ENCODE data around the gene ETS2. TPM values are rescaled to one million over a fixed set of nuclear protein-coding genes. Genes with fewer than 3 reads are reported as not detected.

The ETS2 gene
- total RNA-seq, 1 experiment from 2014 or later, result 20.4 TPM

DNA sequence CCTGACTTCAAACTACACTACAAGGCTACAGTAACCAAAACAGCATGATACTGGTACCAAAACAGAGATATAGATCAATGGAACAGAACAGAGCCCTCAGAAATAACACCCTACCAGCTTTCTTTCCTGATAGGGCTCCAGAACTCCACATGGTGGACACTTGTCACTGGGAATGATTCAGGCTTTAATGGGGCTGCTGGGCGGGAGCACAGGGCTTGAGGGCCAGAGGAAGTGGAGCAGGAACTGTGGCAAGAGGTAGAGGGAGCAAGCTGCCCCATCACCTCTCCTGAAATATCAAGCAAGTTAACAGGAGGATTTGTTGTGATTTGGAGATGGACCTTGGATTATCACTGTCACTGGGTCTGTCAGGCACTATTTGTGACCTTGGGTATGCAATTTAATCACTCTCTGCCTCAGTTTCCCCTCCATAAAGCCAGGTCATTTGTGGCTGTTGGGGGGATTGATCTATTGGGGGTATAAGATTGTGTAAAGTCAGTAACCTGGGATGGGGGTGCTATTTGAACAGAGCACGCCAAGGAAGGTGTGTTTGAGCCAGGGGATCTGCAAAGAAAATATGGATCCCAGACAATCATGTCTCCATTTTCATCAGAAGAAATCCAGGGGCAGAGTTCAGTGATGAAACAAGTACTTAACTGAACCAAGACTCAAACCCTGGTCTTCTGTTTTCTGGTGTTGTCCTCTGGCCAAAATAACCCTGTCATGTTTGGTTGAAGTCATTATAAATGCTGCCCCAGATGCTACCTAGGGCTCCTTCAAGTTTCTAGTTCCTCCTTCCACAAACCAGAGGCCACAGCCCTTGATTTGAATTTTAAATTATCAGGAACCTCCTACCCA is 25.2 kb downstream of the ETS2 start:
- ChIA-PET POLR2A (no interaction called here), CTCF (no interaction called here)
- Mint-ChIP-seq H3K36me3 (ENCODE audit: insufficient read depth, unreplicated experiment) (peaks cover 8% of the 10 kb centered on the region), H3K27ac (ENCODE audit: unreplicated experiment) (peak overlapping the region; percentile 80), H3K27me3 (ENCODE audit: insufficient read depth, unreplicated experiment) (no peaks in the 10 kb centered on the region), H3K9me3 (ENCODE audit: unreplicated experiment) (no peaks in the 10 kb centered on the region), H3K4me1 (ENCODE audit: low read depth, unreplicated experiment) (peaks cover 12% of the 10 kb centered on the region), H3K4me3 (ENCODE audit: unreplicated experiment) (no peak overlapping the region)
- Histone ChIP-seq H3K9me3 (no peaks in the 10 kb centered on the region), H3K27me3 (replicated peaks; ENCODE audit: control insufficient read depth, insufficient read depth, low read length) (no peaks in the 10 kb centered on the region), H3K4me3 (ENCODE audit: low read depth, low read length) (no peak overlapping the region), H3K36me3 (ENCODE audit: control insufficient read depth, insufficient read depth, low read length) (no peaks in the 10 kb centered on the region), H3K4me1 (peaks cover 11% of the 10 kb centered on the region; the same call in 1 of the 2 replicates)
- BruUV-seq (replicated peaks), result no TSS peak
- TF ChIP-seq, protein P1, sequence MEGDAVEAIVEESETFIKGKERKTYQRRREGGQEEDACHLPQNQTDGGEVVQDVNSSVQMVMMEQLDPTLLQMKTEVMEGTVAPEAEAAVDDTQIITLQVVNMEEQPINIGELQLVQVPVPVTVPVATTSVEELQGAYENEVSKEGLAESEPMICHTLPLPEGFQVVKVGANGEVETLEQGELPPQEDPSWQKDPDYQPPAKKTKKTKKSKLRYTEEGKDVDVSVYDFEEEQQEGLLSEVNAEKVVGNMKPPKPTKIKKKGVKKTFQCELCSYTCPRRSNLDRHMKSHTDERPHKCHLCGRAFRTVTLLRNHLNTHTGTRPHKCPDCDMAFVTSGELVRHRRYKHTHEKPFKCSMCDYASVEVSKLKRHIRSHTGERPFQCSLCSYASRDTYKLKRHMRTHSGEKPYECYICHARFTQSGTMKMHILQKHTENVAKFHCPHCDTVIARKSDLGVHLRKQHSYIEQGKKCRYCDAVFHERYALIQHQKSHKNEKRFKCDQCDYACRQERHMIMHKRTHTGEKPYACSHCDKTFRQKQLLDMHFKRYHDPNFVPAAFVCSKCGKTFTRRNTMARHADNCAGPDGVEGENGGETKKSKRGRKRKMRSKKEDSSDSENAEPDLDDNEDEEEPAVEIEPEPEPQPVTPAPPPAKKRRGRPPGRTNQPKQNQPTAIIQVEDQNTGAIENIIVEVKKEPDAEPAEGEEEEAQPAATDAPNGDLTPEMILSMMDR (IDR thresholded peaks at IDR 0.05; ENCODE audit: insufficient read depth in 1 of 2, low read depth in 1 of 2, low read length in 1 of 2, severe bottlenecking in 1 of 2, unreplicated experiment in 1 of 2), result no peak
- intact Hi-C loops (cut with micrococcal nuclease; ENCODE audit: unreplicated experiment), result no loop called here
- DNase-seq, result no peak

DNA sequence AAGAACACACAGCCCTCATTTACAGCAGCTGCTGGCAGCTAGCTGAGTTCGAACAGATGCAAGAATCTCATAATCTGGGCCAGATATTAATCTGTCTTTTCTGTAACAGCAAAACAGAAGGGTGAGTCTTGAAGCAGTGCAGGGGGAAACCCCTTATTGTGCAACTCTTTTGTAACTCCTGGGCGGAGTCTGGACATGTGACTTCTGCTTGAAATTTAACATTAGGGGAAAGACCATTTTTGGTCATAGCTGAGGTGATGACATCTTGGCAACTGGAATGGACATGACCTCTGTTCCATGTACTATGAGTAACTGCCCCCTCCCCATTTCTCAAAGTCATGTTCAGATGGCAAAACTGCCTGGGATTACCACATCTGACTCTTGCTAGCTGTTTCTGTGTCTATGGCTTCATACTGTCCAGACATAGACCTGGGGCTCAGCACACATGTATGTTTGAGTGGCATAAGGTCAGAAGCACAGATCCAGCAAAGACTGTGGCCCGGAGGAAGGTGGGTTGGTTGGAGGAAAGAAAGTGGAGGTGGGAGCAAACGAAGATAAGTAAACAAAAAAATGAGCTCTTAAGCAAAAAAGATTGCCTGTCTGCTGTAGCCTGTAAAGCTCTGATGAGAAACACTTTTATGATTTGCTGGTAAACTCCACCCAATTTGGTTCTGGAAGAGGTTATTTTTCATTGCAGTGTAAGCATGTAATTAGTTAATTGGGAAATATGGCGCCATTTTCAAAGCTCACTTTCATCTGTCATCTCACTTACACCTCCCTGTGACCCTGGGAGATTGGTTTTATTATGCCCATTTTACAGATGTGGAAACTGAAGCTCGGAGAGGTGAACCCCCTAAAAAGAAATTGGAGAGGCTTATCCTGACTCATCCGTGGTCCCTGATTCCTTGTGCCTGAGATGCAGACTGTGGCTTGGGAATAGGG is 26.1 kb downstream of the ETS2 start:
- no peaks in the 10 kb centered on the region for H3K27me3 ChIP-seq (replicated peaks; ENCODE audit: control insufficient read depth, insufficient read depth, low read length)
- BruUV-seq (replicated peaks), result no TSS peak
- DNase-seq, result peak; percentile 63 to 66
- Mint-ChIP-seq H3K4me3 (ENCODE audit: unreplicated experiment) (peak overlapping the region; percentile 18), H3K27me3 (ENCODE audit: insufficient read depth, unreplicated experiment) (no peaks in the 10 kb centered on the region), H3K36me3 (ENCODE audit: insufficient read depth, unreplicated experiment) (peaks cover 8% of the 10 kb centered on the region), H3K27ac (ENCODE audit: unreplicated experiment) (peak overlapping the region; percentile 80), H3K9me3 (ENCODE audit: unreplicated experiment) (no peaks in the 10 kb centered on the region), H3K4me1 (ENCODE audit: low read depth, unreplicated experiment) (peaks cover 12% of the 10 kb centered on the region)
- peaks cover 11% of the 10 kb centered on the region; the same call in 1 of the 2 replicates for H3K4me1 ChIP-seq
- ChIA-PET POLR2A (no interaction called here), CTCF (no interaction called here)
- no peaks in the 10 kb centered on the region for H3K36me3 ChIP-seq (ENCODE audit: control insufficient read depth, insufficient read depth, low read length)
- no peaks in the 10 kb centered on the region for H3K9me3 ChIP-seq
- H3K4me3 ChIP-seq (ENCODE audit: low read depth, low read length), result no peak overlapping the region
- intact Hi-C loops (cut with micrococcal nuclease; ENCODE audit: unreplicated experiment), result no loop called here
- TF ChIP-seq, protein P1 (IDR thresholded peaks at IDR 0.05; ENCODE audit: insufficient read depth in 1 of 2, low read depth in 1 of 2, low read length in 1 of 2, severe bottlenecking in 1 of 2, unreplicated experiment in 1 of 2), result no peak

DNA sequence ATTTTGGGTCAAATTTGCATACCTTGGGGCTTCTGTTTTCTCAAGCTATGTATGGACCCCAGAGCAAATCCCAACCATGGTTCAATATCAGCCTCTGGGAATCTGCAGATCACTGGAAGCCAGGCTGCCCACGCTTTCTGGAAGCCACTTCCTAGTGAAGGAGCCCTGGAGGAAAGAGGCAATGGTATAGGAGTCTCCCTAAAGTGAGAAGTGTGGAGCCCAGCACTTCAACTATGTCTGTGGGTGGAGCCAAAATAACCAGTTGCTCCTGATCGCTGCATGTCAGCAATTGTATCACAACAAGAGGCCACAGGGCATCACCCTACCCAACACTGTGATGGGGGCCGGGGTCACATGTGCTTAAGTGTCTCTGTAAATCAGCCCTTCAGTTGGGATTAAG is 26.9 kb downstream of the ETS2 start:
- H3K27me3 ChIP-seq (replicated peaks; ENCODE audit: control insufficient read depth, insufficient read depth, low read length), result no peaks in the 10 kb centered on the region
- TF ChIP-seq, protein P1 (IDR thresholded peaks at IDR 0.05; ENCODE audit: insufficient read depth in 1 of 2, low read depth in 1 of 2, low read length in 1 of 2, severe bottlenecking in 1 of 2, unreplicated experiment in 1 of 2), result no peak
- H3K27ac Mint-ChIP-seq (ENCODE audit: unreplicated experiment), result no peak overlapping the region
- peaks cover 11% of the 10 kb centered on the region; the same call in 1 of the 2 replicates for H3K4me1 ChIP-seq
- no peaks in the 10 kb centered on the region for H3K27me3 Mint-ChIP-seq (ENCODE audit: insufficient read depth, unreplicated experiment)
- BruUV-seq (replicated peaks), result no TSS peak
- no peaks in the 10 kb centered on the region for H3K9me3 Mint-ChIP-seq (ENCODE audit: unreplicated experiment)
- ChIA-PET CTCF (no interaction called here), POLR2A (no interaction called here)
- H3K9me3 ChIP-seq, result no peaks in the 10 kb centered on the region
- no peak for DNase-seq
- intact Hi-C loops (cut with micrococcal nuclease; ENCODE audit: unreplicated experiment), result no loop called here
- peaks cover 8% of the 10 kb centered on the region for H3K36me3 Mint-ChIP-seq (ENCODE audit: insufficient read depth, unreplicated experiment)
- H3K36me3 ChIP-seq (ENCODE audit: control insufficient read depth, insufficient read depth, low read length), result no peaks in the 10 kb centered on the region
- no peak overlapping the region for H3K4me3 Mint-ChIP-seq (ENCODE audit: unreplicated experiment)
- H3K4me1 Mint-ChIP-seq (ENCODE audit: low read depth, unreplicated experiment), result peaks cover 12% of the 10 kb centered on the region
- H3K4me3 ChIP-seq (ENCODE audit: low read depth, low read length), result no peak overlapping the region

Data from Caco-2 (cell line).